HEK293T (cell line): ENCODE results near the gene LTB4R2.
"Not testable (repeated sequence)": the region's sequence is repeated elsewhere in the genome, so short reads cannot be mapped to it uniquely, and the experiment has no call there.

Source experiments
- CTCF ChIA-PET: fragments of 350-600 bp; formaldehyde crosslinking; extraction: SDS; loops from one replicate; lab custom pipeline; 2021; ENCODE audit warnings: antibody characterized with exemption, inconsistent platforms; lab: Yijun Ruan, JAX
- POLR2A ChIA-PET: fragments of 350-600 bp; formaldehyde crosslinking; extraction: SDS; loops from one replicate; lab custom pipeline; 2020; ENCODE audit warnings: antibody characterized with exemption, inconsistent platforms; lab: Yijun Ruan, JAX
- DNase-seq: peaks from one replicate; pipeline ENCODE4 v3.0.0; 2012; ENCODE audit warnings: mixed read lengths; ENCODE audit errors: extremely low spot score
- ARNT ChIP-seq: fragments of 450-650 bp; IDR thresholded peaks from 2 replicates; pipeline ENCODE4 v1.6.1; 2017; ENCODE audit warnings: mild to moderate bottlenecking
- BHLHE40 ChIP-seq: fragments of 450-650 bp; IDR thresholded peaks from 2 replicates; pipeline ENCODE4 v1.6.1; 2016; ENCODE audit warnings: mild to moderate bottlenecking, moderate library complexity, borderline replicate concordance
- CTBP1 ChIP-seq: fragments of 450-650 bp; IDR thresholded peaks from 2 replicates; pipeline ENCODE4 v1.6.1; 2016; ENCODE audit warnings: borderline replicate concordance
- ELF4 ChIP-seq: fragments of 450-650 bp; IDR thresholded peaks from 2 replicates; pipeline ENCODE4 v1.6.1; 2017; ENCODE audit warnings: antibody characterized with exemption
- FOXA1 ChIP-seq: fragments of 450-650 bp; IDR thresholded peaks from 2 replicates; pipeline ENCODE4 v1.6.1; 2016; ENCODE audit warnings: mild to moderate bottlenecking
- FOXK2 ChIP-seq: fragments of 450-650 bp; IDR thresholded peaks from 2 replicates; pipeline ENCODE4 v1.6.1; 2016; ENCODE audit warnings: mild to moderate bottlenecking
- FOXM1 ChIP-seq: fragments of 450-650 bp; IDR thresholded peaks from 2 replicates; pipeline ENCODE4 v1.6.1; 2017; ENCODE audit warnings: mild to moderate bottlenecking, borderline replicate concordance
- HDGF ChIP-seq: fragments of 450-650 bp; IDR thresholded peaks from 2 replicates; pipeline ENCODE4 v1.6.1; 2017; ENCODE audit warnings: antibody characterized with exemption, borderline replicate concordance
- L3MBTL2 ChIP-seq: fragments of 450-650 bp; conservative IDR thresholded peaks from 2 replicates; pipeline ENCODE4 v1.6.1; 2016; ENCODE audit warnings: mild to moderate bottlenecking
- LEF1 ChIP-seq: fragments of 450-650 bp; IDR thresholded peaks from 2 replicates; pipeline ENCODE4 v1.6.1; 2017; ENCODE audit warnings: mild to moderate bottlenecking, borderline replicate concordance
- NFRKB ChIP-seq: fragments of 450-650 bp; IDR thresholded peaks from 2 replicates; pipeline ENCODE4 v1.6.1; 2016; ENCODE audit warnings: mild to moderate bottlenecking, moderate library complexity
- PKNOX1 ChIP-seq: fragments of 450-650 bp; IDR thresholded peaks from 2 replicates; pipeline ENCODE4 v1.6.1; 2016
- SP1 ChIP-seq: fragments of 450-650 bp; IDR thresholded peaks from 2 replicates; pipeline ENCODE4 v1.6.1; 2017
- SUZ12 ChIP-seq: fragments of 450-650 bp; IDR thresholded peaks from 2 replicates; pipeline ENCODE4 v1.6.1; 2016; ENCODE audit warnings: mild to moderate bottlenecking
- TARDBP ChIP-seq: fragments of 450-650 bp; IDR thresholded peaks from 2 replicates; pipeline ENCODE4 v1.6.1; 2016
- ZNF384 ChIP-seq: fragments of 450-650 bp; IDR thresholded peaks from 2 replicates; pipeline ENCODE4 v1.6.1; 2016

Gene LTB4R2

GRCh38 chr14:24324024-24324423 is 14.1 kb downstream of the LTB4R2 start:
- TF ChIP-seq ZNF384 (no peak), FOXM1 (no peak), ARNT (no peak), FOXA1 (no peak), CTBP1 (no peak), SUZ12 (no peak), BHLHE40 (no peak), L3MBTL2 (no peak), LEF1 (no peak)
- POLR2A ChIA-PET = interaction anchor here (1.0 to 1.5 kb wide), 3 partner anchors 53 to 118 kb away, joined by 3 to 7 read pairs (median 3); partner anchors contain the start of gene RABGGTA
- CTCF ChIA-PET = interaction anchor here (1.1 to 1.3 kb wide), 2 partner anchors 16 to 108 kb away, joined by 5 to 6 read pairs; partner anchors contain the start of gene CIDEB
- DNase-seq = no peak

- ChIA-PET POLR2A (interaction anchor here (1.0 to 1.5 kb wide), 4 partner anchors 41 to 117 kb away, joined by 3 to 7 read pairs (median 4); partner anchors contain the start of gene RABGGTA), CTCF (interaction anchor here (1.1 to 1.6 kb wide), 2 partner anchors 17 to 106 kb away, joined by 6 to 7 read pairs; partner anchors contain the start of gene CIDEB)
These were observed 15.1 kb downstream of the LTB4R2 start for GRCh38 chr14:24325041-24325530.

GRCh38 chr14:24325963-24326362 is 16.0 kb downstream of the LTB4R2 start:
- no peak for DNase-seq
- POLR2A ChIA-PET = interaction anchor here (1.0 kb wide), 1 partner anchor 40 kb away, joined by 4 read pairs; no protein-coding TSS in a partner anchor
- TF ChIP-seq FOXK2 (no peak), LEF1 (no peak), SP1 (no peak), PKNOX1 (no peak), L3MBTL2 (no peak), ZNF384 (no peak), ELF4 (no peak), NFRKB (no peak), CTBP1 (no peak), FOXA1 (no peak), BHLHE40 (no peak), TARDBP (no peak), SUZ12 (no peak), HDGF (no peak), ARNT (no peak), FOXM1 (no peak)
- CTCF ChIA-PET = interaction anchor here (1.6 kb wide), 1 partner anchor 18 kb away, joined by 7 read pairs; the partner anchor contains the start of gene CIDEB

More at GRCh38 chr14:24325041-24325530, 15.1 kb downstream of the LTB4R2 start:
- no peak for DNase-seq
- TF ChIP-seq FOXM1 (no peak), HDGF (no peak), NFRKB (no peak), TARDBP (no peak), L3MBTL2 (no peak), FOXA1 (no peak), ZNF384 (no peak)

- no peak for TF ChIP-seq PKNOX1
- no peak for TF ChIP-seq BHLHE40
- TF ChIP-seq ZNF384 = no peak
- TF ChIP-seq L3MBTL2 = no peak
- no peak for TF ChIP-seq NFRKB
- TF ChIP-seq SUZ12 = no peak
- no peak for TF ChIP-seq LEF1
- no peak for TF ChIP-seq FOXK2
- no peak for TF ChIP-seq CTBP1
- TF ChIP-seq FOXM1 = no peak
- TF ChIP-seq FOXA1 = no peak
- no peak for DNase-seq
- ChIA-PET POLR2A (no interaction called here), CTCF (interaction anchor here (0.6 to 9.6 kb wide), 5 partner anchors 22 to 352 kb away, joined by 3 to 145 read pairs (median 3); partner anchors contain the start of genes CBLN3 and KHNYN)
These were observed 17.4 kb downstream of the LTB4R2 start for GRCh38 chr14:24327303-24327702.

GRCh38 chr14:24327914-24328313 is 18.0 kb downstream of the LTB4R2 start:
- CTCF ChIA-PET = interaction anchor here (0.6 to 9.6 kb wide), 6 partner anchors 9 to 766 kb away, joined by 3 to 145 read pairs (median 3); partner anchors contain the start of genes CBLN3 and KHNYN
- not testable (repeated sequence) for DNase-seq

GRCh38 chr14:24329073-24329663 is 19.2 kb downstream of the LTB4R2 start:
- POLR2A ChIA-PET = interaction anchor here (1.0 kb wide), 1 partner anchor 101 kb away, joined by 4 read pairs; the partner anchor contains the start of genes CBLN3 and KHNYN
- CTCF ChIA-PET = interaction anchor here (1.5 to 9.6 kb wide), 2 partner anchors 101 to 107 kb away, joined by 10 to 145 read pairs; partner anchors contain the start of genes CBLN3 and KHNYN
- DNase-seq = no peak
- TF ChIP-seq PKNOX1 (no peak), LEF1 (no peak)

More at GRCh38 chr14:24327914-24328313, 18.0 kb downstream of the LTB4R2 start:
- POLR2A ChIA-PET = interaction anchor here (1.0 kb wide), 1 partner anchor 104 kb away, joined by 3 read pairs; no protein-coding TSS in a partner anchor
